SK-N-SH (cell line): ENCODE measurements around the gene OPCML. TPM values are rescaled to one million over a fixed set of nuclear protein-coding genes. Genes with fewer than 3 reads are reported as not detected.

ENCODE experiments used
- CTCF ChIA-PET: fragments of 300-600, 350-600 bp; formaldehyde crosslinking; extraction: SDS; loops from one replicate; lab custom pipeline; 2021; lab: Yijun Ruan, JAX
- POLR2A ChIA-PET: fragments of 350-600 bp; sonication (Branson Sonifier 250); formaldehyde crosslinking; extraction: SDS; loops from one replicate; lab custom pipeline; 2020; ENCODE audit warnings: antibody characterized with exemption, inconsistent platforms; lab: Yijun Ruan, JAX
- DNase-seq: peaks from one replicate; pipeline ENCODE4 v3.0.0; 2012
- H2AFZ ChIP-seq: fragments of 200-600 bp; sonication (generic); 2 replicates; pipeline ENCODE4 v1.8.1; 2016; ENCODE audit warnings: antibody characterized with exemption, mild to moderate bottlenecking, low read depth
- H3F3A ChIP-seq: fragments of 200-600 bp; sonication (generic); replicated peaks from 2 replicates; pipeline ENCODE3; 2016; ENCODE audit warnings: antibody characterized with exemption, mild to moderate bottlenecking; ENCODE audit not compliant: insufficient read depth
- H3K27ac ChIP-seq, 2 experiments: fragments of 200-500 bp in 1 of 2; fragments of 200-600 bp in 1 of 2; sonication (Bioruptor generic) in 1 of 2; sonication (generic), shearing (Covaris generic) in 1 of 2; 2 replicates each; pipeline versions ENCODE4 v1.5.1 to v1.6.1; 2014 to 2016; ENCODE audit warnings: low read depth in 2 of 2, inconsistent platforms in 1 of 2, low read length in 1 of 2, mild to moderate bottlenecking in 1 of 2, mixed read lengths in 1 of 2
- H3K27me3 ChIP-seq: fragments of 200-600 bp; sonication (generic), shearing (Covaris generic); 2 replicates; pipeline ENCODE4 v1.6.1; 2016; ENCODE audit warnings: mixed run types; ENCODE audit not compliant: insufficient read depth
- H3K36me3 ChIP-seq, 2 experiments: fragments of 200-500 bp in 1 of 2; fragments of 200-600 bp in 1 of 2; sonication (Bioruptor generic) in 1 of 2; sonication (generic) in 1 of 2; replicated peaks in 1 of 2; 2 replicates each; pipeline versions ENCODE3 to v1.5.1; 2014 to 2016; ENCODE audit warnings: low read length in 1 of 2, mild to moderate bottlenecking in 1 of 2; ENCODE audit not compliant: insufficient read depth in 2 of 2, control insufficient read depth in 1 of 2
- H3K4me1 ChIP-seq, 2 experiments: fragments of 200-500 bp in 1 of 2; fragments of 200-600 bp in 1 of 2; sonication (Bioruptor generic) in 1 of 2; sonication (generic), shearing (Covaris generic) in 1 of 2; 2 replicates each; pipeline versions ENCODE4 v1.5.1 to v1.6.1; 2014 to 2016; ENCODE audit warnings: low read depth in 1 of 2, low read length in 1 of 2, mixed run types in 1 of 2; ENCODE audit not compliant: insufficient read depth in 2 of 2, control insufficient read depth in 1 of 2
- H3K4me2 ChIP-seq: fragments of 200-600 bp; sonication (generic), shearing (Covaris generic); 2 replicates; pipeline ENCODE4 v1.6.1; 2017; ENCODE audit warnings: mixed run types
- H3K4me3 ChIP-seq, 2 experiments: fragments of 200-500 bp in 1 of 2; fragments of 200-600 bp in 1 of 2; sonication (Bioruptor generic) in 1 of 2; sonication (generic), shearing (Covaris generic) in 1 of 2; 2 replicates each; pipeline versions ENCODE4 v1.5.1 to v1.8.1; 2014 to 2016; ENCODE audit warnings: low read depth in 2 of 2, inconsistent platforms in 1 of 2, low read length in 1 of 2, mild to moderate bottlenecking in 1 of 2, mixed read lengths in 1 of 2, moderate library complexity in 1 of 2
- H3K79me2 ChIP-seq: fragments of 200-600 bp; sonication (generic); 2 replicates; pipeline ENCODE4 v1.8.1; 2017; ENCODE audit warnings: mild to moderate bottlenecking; ENCODE audit not compliant: insufficient read depth
- H3K9ac ChIP-seq: fragments of 200-600 bp; sonication (generic); 2 replicates; pipeline ENCODE4 v1.6.1; 2017; ENCODE audit warnings: mixed run types
- H3K9me2 ChIP-seq: fragments of 200-600 bp; sonication (generic); 2 replicates; pipeline ENCODE4 v1.6.1; 2017; ENCODE audit warnings: mixed run types
- H3K9me3 ChIP-seq: fragments of 200-600 bp; sonication (generic); 2 replicates; pipeline ENCODE4 v1.6.1; 2017; ENCODE audit warnings: mixed run types, mild to moderate bottlenecking, moderate library complexity
- H4K20me1 ChIP-seq: fragments of 200-600 bp; sonication (generic); 2 replicates; pipeline ENCODE4 v1.6.1; 2017; ENCODE audit warnings: mild to moderate bottlenecking, mixed run types; ENCODE audit not compliant: insufficient read depth
- ELF1 ChIP-seq: IDR thresholded peaks from 2 replicates; pipeline ENCODE4 v1.4.0; 2012
- FOXM1 ChIP-seq: IDR thresholded peaks from 2 replicates; pipeline ENCODE4 v1.4.0; 2012; ENCODE audit warnings: low read depth, mild to moderate bottlenecking
- GATA2 ChIP-seq: sonication (generic); formaldehyde crosslinking; IDR thresholded peaks from 2 replicates; pipeline ENCODE4 v1.5.0; 2020; ENCODE audit warnings: mild to moderate bottlenecking, missing genetic modification reagents
- JUND ChIP-seq: IDR thresholded peaks from 2 replicates; pipeline ENCODE4 v1.4.0; 2012
- MXI1 ChIP-seq: IDR thresholded peaks from 2 replicates; pipeline ENCODE4 v1.6.1; 2012; ENCODE audit warnings: mild to moderate bottlenecking, low read depth, low read length, improper control_type of control experiment
- NFIC ChIP-seq: IDR thresholded peaks from 2 replicates; pipeline ENCODE4 v1.4.0; 2012; ENCODE audit warnings: borderline replicate concordance
- RFX5 ChIP-seq: IDR thresholded peaks from 2 replicates; pipeline ENCODE4 v1.6.1; 2012; ENCODE audit warnings: mild to moderate bottlenecking, improper control_type of control experiment, low read length
- SMC3 ChIP-seq: IDR thresholded peaks from 2 replicates; pipeline ENCODE4 v1.6.1; 2012; ENCODE audit warnings: low read depth, low read length, improper control_type of control experiment
- TAF1 ChIP-seq: IDR thresholded peaks from 2 replicates; pipeline ENCODE4 v1.6.1; 2012; ENCODE audit warnings: low read depth, mild to moderate bottlenecking, low read length, moderate library complexity, borderline replicate concordance
- TCF12 ChIP-seq: IDR thresholded peaks from 2 replicates; pipeline ENCODE4 v1.4.0; 2012
- WGBS: methylation state at CpG from one replicate; pipeline ENCODE4 v1.1.6; 2017; ENCODE audit warnings: low lambda C conversion rate; 5-methylcytosine and 5-hydroxymethylcytosine counted together
- polyA plus RNA-seq, 3 experiments: library from polyadenylated mRNA; depleted of rRNA; stranded (reverse); fragments of >200 nt; gene quantifications; 2 replicates each; pipeline ENCODE4 v1.2.3, GENCODE V29; 2012
- TF ChIP-seq, protein P1 (sequence below): IDR thresholded peaks from 2 replicates; pipeline ENCODE4; 2012
- TF ChIP-seq, protein P2 (sequence below): IDR thresholded peaks from 2 replicates; pipeline ENCODE4 v1.6.1; 2012; ENCODE audit warnings: mild to moderate bottlenecking, low read depth, low read length, moderate library complexity
- TF ChIP-seq, protein P3 (sequence below): IDR thresholded peaks from 2 replicates; pipeline ENCODE4 v1.4.0; 2012; ENCODE audit warnings: low read depth, borderline replicate concordance
- TF ChIP-seq, protein P4 (sequence below): IDR thresholded peaks from 2 replicates; pipeline ENCODE4 v1.4.0; 2012; ENCODE audit warnings: low read depth

Gene OPCML
- polyA plus RNA-seq, 1 of the 3 experiments (the other 2 are of a cell fraction) = not detected

DNA sequence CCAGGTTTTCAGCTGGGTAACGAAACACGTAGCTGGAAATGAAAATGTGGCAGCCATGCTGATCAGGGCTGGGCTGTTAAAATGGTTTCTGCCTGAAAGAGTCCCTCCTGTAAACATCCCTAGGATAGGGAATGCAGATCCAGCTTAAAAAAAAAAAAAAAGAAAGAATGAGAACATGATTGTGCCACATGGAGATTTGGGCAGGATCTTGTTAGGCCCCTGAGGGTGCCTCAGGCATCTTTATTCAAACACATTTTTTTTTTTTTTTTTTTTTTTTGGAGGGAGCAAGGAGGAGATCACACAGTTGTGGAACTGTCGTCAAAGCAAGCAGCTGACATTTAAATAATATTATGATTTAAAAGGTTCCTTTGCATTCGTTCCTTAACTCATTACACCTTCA, 900.3 kb downstream of the OPCML start:
- no peaks in the 10 kb centered on the region for H3K27me3 ChIP-seq
- peaks cover 11% of the 10 kb centered on the region for H3F3A ChIP-seq
- CTCF ChIA-PET = no interaction called here
- TF ChIP-seq TAF1 (no peak), JUND (no peak), FOXM1 (no peak), TCF12 (no peak)
- TF ChIP-seq, protein P1, sequence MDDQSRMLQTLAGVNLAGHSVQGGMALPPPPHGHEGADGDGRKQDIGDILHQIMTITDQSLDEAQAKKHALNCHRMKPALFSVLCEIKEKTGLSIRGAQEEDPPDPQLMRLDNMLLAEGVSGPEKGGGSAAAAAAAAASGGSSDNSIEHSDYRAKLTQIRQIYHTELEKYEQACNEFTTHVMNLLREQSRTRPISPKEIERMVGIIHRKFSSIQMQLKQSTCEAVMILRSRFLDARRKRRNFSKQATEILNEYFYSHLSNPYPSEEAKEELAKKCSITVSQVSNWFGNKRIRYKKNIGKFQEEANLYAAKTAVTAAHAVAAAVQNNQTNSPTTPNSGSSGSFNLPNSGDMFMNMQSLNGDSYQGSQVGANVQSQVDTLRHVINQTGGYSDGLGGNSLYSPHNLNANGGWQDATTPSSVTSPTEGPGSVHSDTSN = no peak
- TF ChIP-seq, protein P2, sequence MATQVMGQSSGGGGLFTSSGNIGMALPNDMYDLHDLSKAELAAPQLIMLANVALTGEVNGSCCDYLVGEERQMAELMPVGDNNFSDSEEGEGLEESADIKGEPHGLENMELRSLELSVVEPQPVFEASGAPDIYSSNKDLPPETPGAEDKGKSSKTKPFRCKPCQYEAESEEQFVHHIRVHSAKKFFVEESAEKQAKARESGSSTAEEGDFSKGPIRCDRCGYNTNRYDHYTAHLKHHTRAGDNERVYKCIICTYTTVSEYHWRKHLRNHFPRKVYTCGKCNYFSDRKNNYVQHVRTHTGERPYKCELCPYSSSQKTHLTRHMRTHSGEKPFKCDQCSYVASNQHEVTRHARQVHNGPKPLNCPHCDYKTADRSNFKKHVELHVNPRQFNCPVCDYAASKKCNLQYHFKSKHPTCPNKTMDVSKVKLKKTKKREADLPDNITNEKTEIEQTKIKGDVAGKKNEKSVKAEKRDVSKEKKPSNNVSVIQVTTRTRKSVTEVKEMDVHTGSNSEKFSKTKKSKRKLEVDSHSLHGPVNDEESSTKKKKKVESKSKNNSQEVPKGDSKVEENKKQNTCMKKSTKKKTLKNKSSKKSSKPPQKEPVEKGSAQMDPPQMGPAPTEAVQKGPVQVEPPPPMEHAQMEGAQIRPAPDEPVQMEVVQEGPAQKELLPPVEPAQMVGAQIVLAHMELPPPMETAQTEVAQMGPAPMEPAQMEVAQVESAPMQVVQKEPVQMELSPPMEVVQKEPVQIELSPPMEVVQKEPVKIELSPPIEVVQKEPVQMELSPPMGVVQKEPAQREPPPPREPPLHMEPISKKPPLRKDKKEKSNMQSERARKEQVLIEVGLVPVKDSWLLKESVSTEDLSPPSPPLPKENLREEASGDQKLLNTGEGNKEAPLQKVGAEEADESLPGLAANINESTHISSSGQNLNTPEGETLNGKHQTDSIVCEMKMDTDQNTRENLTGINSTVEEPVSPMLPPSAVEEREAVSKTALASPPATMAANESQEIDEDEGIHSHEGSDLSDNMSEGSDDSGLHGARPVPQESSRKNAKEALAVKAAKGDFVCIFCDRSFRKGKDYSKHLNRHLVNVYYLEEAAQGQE = no peak
- TF ChIP-seq, protein P3, sequence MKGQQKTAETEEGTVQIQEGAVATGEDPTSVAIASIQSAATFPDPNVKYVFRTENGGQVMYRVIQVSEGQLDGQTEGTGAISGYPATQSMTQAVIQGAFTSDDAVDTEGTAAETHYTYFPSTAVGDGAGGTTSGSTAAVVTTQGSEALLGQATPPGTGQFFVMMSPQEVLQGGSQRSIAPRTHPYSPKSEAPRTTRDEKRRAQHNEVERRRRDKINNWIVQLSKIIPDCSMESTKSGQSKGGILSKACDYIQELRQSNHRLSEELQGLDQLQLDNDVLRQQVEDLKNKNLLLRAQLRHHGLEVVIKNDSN = no peak
- TF ChIP-seq, protein P4, sequence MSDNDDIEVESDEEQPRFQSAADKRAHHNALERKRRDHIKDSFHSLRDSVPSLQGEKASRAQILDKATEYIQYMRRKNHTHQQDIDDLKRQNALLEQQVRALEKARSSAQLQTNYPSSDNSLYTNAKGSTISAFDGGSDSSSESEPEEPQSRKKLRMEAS = no peak
- peak overlapping the region in 1 of 2 experiments; percentile 87; a peak in 2 of 4 replicates for H3K27ac ChIP-seq
- no peaks in the 10 kb centered on the region for H3K36me3 ChIP-seq
- H2AFZ ChIP-seq = 0 out of 2 replicates have a peak overlapping the region, but pooled peaks have one; percentile 52
- POLR2A ChIA-PET = no interaction called here
- H3K4me3 ChIP-seq = no peak overlapping the region
- no peaks in the 10 kb centered on the region for H3K9me3 ChIP-seq
- H4K20me1 ChIP-seq = no peaks in the 10 kb centered on the region
- H3K4me2 ChIP-seq = peak overlapping the region; percentile 73; the same call in 1 of the 2 replicates
- peak; percentile 16 for DNase-seq
- 72% methylated on average over 4 of the region's 4 CpGs for WGBS
- peaks cover 4 to 17% of the 10 kb centered on the region in 2 experiments; a peak in 3 of 4 replicates for H3K4me1 ChIP-seq
- no peaks in the 10 kb centered on the region for H3K9me2 ChIP-seq
- peak overlapping the region; percentile 51; the same call in 1 of the 2 replicates for H3K9ac ChIP-seq
- no peaks in the 10 kb centered on the region for H3K79me2 ChIP-seq

DNA sequence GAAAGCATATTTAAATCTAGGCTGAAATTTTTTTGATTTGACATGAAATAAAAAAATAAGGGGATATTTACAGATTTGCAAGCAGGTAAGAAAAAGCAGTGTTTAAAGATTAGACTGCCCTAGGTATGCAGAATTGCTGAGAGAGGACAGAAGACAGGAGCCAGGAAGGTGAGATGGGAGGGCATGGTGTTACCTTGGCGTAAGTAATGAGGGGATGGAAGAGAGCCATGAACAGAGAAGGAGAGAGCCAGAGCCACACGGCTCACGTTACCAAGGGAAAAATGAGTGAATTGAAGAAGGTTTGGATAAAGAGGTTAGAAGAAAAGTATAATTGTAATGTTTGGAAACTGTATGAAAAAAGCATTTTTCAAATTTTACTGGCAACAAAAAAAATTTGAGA, 904.3 kb downstream of the OPCML start:
- no peaks in the 10 kb centered on the region for H3K9me2 ChIP-seq
- H3K79me2 ChIP-seq = no peaks in the 10 kb centered on the region
- H3F3A ChIP-seq = peaks cover 11% of the 10 kb centered on the region
- DNase-seq = no peak
- POLR2A ChIA-PET = no interaction called here
- TF ChIP-seq MXI1 (no peak), NFIC (no peak), FOXM1 (no peak), GATA2 (no peak), SMC3 (no peak), ELF1 (no peak), TAF1 (no peak), RFX5 (no peak)
- TF ChIP-seq, protein P1 = no peak
- TF ChIP-seq, protein P2 = no peak
- CTCF ChIA-PET = no interaction called here
- H3K4me2 ChIP-seq = no peak overlapping the region
- H3K4me1 ChIP-seq = peaks cover 4 to 9% of the 10 kb centered on the region in 2 experiments; a peak in 2 of 4 replicates
- H3K4me3 ChIP-seq = no peak overlapping the region
- no peak overlapping the region for H3K9ac ChIP-seq
- no peaks in the 10 kb centered on the region for H4K20me1 ChIP-seq
- no peaks in the 10 kb centered on the region for H3K9me3 ChIP-seq
- H3K36me3 ChIP-seq = no peaks in the 10 kb centered on the region
- 72% methylated on average over 3 of the region's 3 CpGs for WGBS
- H2AFZ ChIP-seq = no peak overlapping the region
- no peak overlapping the region for H3K27ac ChIP-seq
- H3K27me3 ChIP-seq = no peaks in the 10 kb centered on the region
